GM12872 (cell line): ENCODE results near the gene SKAP1.

Source experiments
- TF ChIP-seq, protein P1 (sequence below): IDR thresholded peaks from 3 replicates; pipeline ENCODE4 v1.5.1; 2011; ENCODE audit warnings: low read depth, mild to moderate bottlenecking, low read length, moderate library complexity; ENCODE audit not compliant: insufficient read depth

Gene SKAP1

DNA sequence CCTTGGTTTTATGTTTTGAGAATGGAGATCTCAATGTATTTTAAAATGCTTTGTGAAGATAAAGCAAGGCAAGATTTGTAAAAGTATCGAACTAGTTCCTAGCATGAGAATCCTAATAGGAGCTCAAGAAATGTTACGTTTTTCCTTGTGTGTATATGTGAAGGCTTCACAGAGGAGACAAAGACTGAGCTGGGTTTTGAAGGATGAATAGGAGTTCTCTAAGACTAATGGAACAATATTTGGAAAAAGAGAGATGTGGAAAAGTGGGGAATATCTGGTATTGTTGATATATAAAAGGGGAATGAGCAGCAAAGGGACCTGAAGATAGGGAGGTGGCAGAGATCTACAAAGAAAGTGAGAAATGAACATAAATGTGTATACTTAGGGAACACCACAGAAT lies 195.1 kb downstream of the SKAP1 start:
- TF ChIP-seq, protein P1, sequence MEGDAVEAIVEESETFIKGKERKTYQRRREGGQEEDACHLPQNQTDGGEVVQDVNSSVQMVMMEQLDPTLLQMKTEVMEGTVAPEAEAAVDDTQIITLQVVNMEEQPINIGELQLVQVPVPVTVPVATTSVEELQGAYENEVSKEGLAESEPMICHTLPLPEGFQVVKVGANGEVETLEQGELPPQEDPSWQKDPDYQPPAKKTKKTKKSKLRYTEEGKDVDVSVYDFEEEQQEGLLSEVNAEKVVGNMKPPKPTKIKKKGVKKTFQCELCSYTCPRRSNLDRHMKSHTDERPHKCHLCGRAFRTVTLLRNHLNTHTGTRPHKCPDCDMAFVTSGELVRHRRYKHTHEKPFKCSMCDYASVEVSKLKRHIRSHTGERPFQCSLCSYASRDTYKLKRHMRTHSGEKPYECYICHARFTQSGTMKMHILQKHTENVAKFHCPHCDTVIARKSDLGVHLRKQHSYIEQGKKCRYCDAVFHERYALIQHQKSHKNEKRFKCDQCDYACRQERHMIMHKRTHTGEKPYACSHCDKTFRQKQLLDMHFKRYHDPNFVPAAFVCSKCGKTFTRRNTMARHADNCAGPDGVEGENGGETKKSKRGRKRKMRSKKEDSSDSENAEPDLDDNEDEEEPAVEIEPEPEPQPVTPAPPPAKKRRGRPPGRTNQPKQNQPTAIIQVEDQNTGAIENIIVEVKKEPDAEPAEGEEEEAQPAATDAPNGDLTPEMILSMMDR: no peak

DNA sequence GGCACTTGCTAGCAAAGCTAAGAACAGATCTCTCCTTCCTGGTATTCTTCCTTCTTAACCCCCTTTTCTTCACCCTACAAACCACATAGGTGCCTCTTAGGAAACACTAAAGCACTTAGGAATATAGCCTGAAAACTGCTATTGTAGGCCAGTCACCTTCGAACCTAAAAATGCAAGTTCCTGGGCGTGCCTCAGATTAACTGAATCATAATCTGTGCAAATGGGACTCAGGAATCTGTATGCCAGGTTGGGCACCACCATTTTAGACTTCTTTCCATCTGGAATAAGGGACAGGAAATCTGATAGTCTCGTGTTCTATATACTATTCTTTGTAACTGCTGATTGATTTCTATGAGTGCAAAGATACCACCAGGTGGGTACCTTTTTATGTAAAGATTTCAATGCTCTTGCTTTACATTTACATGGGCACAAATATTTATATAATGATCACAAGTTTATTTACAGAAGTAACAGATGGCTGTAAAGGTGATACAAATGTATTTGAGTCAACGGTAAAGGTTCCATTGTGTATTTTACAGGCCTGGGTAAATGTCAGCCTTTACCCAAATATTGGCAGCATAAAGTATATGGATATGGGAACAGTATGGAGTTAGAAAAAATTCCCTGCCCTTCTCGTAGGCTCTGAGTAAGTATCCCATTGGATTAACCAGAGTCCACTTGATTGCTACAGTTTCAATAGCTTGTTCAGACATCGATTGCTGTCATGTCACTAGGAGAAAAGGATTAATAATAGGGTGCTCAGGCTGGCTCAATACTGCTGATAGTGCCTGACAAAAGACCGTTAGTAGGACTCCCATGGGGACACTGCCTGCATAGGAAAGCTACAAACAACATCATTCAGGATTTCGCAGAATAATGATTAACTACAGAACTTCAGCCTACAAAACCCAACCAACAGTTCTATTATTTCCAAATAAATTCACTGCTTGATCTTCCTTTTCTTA lies 197.7 kb downstream of the SKAP1 start:
- TF ChIP-seq, protein P1: no peak

DNA sequence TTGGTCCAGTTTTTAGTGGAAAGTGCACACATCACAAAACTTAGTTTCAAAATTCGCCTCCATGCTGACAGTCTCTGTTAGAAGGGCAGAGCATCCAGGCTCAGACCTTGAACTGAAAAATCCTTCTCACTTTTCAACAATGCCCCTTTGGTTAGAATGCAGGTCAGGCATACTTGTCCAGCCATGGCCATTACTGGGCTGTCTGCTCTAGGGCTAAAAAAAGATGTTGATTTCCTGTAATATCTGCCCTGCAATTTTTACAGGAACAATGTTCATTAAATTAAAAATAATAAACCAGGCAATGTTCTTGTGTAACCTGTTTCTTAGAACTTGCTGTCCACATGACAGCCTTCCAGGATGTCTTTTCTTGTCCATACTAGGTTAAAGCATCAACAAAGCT lies 200.1 kb downstream of the SKAP1 start:
- TF ChIP-seq, protein P1: no peak

DNA sequence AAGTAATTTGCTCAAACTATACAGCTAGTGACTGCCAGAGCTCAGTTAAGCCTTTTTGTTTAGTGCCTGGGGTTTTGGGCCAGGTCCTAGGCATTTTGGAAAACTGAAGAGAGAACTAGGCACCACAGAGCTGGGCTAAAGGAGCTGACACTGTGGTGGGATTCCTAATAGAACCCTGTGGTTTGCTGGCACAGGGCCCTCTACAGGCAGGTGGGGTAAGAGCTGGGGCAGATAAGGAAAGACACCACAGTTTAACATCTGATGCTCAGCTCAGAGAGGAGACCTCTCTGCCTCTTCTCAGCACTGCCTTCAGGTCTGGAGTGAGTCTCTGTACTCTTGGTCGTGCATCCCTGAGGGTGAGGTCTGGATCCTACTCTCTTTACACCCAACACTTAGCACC lies 201.3 kb downstream of the SKAP1 start:
- TF ChIP-seq, protein P1: peak; percentile 42; the same call in 1 of the 3 replicates

DNA sequence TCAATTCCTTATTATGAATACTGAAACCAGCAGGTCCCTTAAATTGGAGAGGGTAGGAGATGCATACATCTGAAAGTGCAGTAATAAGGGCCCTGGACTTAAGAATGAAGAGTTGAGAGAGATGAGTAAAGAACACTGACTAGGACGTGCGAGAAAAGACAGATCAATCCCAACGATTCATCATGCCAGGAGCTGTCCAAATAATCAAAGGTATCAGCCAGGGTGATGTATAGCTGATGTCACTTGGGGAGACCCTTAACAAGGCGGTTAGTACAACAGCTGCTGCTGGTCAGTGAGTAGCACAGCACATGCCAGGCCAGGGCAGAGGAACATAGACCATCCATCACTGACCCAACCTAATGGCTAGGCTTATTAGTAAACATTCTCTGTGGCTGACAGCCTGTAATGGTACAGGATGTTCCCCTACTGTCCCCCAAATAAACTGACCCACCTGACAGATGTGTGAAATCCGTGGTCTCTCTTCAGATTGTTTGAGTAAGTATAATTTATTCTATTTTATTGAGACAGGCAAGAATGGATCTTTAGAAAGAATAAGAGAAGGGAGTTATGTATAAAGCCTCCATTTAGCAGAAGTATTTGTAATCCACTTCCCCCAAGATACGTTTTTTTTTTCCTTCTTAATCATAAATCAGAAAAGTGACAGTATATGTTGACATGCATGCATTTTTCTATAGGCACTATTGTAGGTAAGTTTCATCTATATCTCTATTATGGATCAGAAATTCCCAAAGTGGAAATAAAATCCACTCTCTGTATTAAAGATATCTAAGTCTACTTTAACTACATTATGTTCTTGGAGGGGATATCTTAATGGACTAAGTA lies 204.1 kb downstream of the SKAP1 start:
- TF ChIP-seq, protein P1: no peak

DNA sequence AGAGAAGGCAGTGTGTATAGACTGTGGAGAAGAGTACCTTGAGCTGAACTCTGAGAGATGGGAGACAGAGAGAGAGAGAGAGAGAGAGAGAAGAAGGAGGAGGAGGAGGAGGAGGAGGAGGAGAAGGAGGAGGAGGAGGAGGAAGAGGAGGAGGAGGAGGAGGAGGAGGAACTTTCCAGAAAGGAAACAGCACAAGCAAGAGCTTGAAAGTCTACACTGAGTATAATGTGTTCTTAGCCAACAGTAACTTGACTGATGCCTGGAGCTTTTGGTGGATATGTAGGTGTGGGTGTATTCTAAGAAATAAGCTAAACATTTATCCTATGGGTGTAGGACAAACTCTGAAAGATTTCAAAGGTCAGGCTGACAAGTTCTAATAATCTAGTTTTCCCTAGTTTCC lies 206.1 kb downstream of the SKAP1 start:
- TF ChIP-seq, protein P1: no peak

DNA sequence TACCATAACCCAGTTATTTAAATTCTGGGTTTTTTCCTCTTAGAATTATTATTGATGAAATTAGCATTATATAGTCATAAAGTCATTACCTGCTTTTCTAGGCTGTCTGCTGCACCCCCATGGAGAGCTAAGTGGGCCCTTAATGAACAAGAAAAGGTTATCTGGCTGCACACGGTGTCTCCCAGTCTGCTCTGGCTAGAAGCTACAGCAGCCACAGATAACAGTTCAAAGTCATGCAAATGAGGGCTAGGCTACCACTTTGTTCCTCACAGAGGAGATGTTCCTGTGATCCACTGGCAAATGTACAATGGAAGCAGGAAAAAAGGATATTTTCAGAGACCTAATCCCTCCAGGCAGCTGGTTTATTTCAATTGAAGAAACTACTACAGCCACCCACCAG lies 210.4 kb downstream of the SKAP1 start:
- TF ChIP-seq, protein P1: no peak
